Measurements from ENCODE around the gene MLNR.

MLNR gene

DNA sequence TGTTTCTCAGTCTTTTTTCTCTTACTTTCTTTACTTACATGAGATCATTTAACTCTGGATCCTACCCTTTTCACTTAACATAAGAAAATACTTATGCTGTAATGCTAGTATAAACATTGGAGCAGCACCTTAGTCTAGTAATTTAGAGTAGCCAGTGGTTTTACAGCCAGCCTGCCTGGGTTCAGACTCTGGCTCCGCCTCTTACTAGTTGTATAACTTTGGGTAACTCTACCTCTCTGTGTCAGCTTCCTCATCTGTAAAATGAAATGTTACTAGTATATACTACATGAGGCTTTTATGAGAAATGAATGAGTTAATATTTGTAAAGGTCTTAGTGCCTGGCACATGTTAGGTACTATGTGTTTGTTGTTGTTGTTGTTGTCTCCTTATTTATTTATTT, 33.2 kb downstream of the MLNR start:
- Histone ChIP-seq H3K27me3 (ENCODE audit: control insufficient read depth, low read length) (no peaks in the 10 kb centered on the region), H3K4me2 (ENCODE audit: low read length) (no peak overlapping the region), H3K9me3 (ENCODE audit: control insufficient read depth, insufficient read depth, low read length) (no peaks in the 10 kb centered on the region), H3K9me2 (replicated peaks; ENCODE audit: control insufficient read depth, low read length) (no peaks in the 10 kb centered on the region), H3K4me3 (ENCODE audit: low read length) (no peak overlapping the region), H3K4me1 (ENCODE audit: control insufficient read depth, low read length) (peaks cover 22% of the 10 kb centered on the region), H3K27ac (ENCODE audit: low read depth, low read length) (no peak overlapping the region), H3K36me3 (ENCODE audit: control insufficient read depth, low read length) (peaks cover 30% of the 10 kb centered on the region), H3K79me2 (ENCODE audit: control insufficient read depth, low read length) (peaks cover 15% of the 10 kb centered on the region), H4K20me1 (ENCODE audit: control insufficient read depth, insufficient read depth, low read depth, low read length) (no peaks in the 10 kb centered on the region), H3F3A (ENCODE audit: control insufficient read depth, insufficient read depth) (no peaks in the 10 kb centered on the region)
- TF ChIP-seq, protein P1, sequence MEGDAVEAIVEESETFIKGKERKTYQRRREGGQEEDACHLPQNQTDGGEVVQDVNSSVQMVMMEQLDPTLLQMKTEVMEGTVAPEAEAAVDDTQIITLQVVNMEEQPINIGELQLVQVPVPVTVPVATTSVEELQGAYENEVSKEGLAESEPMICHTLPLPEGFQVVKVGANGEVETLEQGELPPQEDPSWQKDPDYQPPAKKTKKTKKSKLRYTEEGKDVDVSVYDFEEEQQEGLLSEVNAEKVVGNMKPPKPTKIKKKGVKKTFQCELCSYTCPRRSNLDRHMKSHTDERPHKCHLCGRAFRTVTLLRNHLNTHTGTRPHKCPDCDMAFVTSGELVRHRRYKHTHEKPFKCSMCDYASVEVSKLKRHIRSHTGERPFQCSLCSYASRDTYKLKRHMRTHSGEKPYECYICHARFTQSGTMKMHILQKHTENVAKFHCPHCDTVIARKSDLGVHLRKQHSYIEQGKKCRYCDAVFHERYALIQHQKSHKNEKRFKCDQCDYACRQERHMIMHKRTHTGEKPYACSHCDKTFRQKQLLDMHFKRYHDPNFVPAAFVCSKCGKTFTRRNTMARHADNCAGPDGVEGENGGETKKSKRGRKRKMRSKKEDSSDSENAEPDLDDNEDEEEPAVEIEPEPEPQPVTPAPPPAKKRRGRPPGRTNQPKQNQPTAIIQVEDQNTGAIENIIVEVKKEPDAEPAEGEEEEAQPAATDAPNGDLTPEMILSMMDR (IDR thresholded peaks at IDR 0.05; ENCODE audit: low read depth, low read length, poor library complexity, severe bottlenecking), result no peak
- TF ChIP-seq EZH2phosphoT487 (IDR thresholded peaks at IDR 0.05; ENCODE audit: borderline replicate concordance, low read length), result no peak

DNA sequence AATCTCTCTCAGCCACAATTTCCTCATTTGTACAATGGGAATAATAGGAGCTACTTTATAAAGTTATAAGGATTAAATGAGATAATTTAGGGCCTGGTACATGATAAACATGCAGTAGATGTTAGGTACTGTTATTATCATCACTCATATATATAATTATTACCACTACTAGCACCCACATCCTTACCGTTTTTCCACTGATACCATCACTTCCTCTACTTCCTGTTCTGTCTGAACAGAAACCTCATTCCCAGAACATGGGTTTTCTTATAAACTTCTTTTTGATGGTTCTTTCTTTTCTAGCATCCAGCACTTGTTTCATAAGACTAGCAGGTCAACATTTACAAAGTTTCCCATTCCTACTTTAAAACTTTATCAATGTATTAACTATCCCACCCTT, 33.9 kb downstream of the MLNR start:
- H4K20me1 ChIP-seq (ENCODE audit: control insufficient read depth, insufficient read depth, low read depth, low read length), result no peaks in the 10 kb centered on the region
- H3K9me3 ChIP-seq (ENCODE audit: control insufficient read depth, insufficient read depth, low read length), result no peaks in the 10 kb centered on the region
- no peaks in the 10 kb centered on the region for H3K27me3 ChIP-seq (ENCODE audit: control insufficient read depth, low read length)
- TF ChIP-seq EZH2phosphoT487 (IDR thresholded peaks at IDR 0.05; ENCODE audit: borderline replicate concordance, low read length), result no peak
- TF ChIP-seq, protein P1 (IDR thresholded peaks at IDR 0.05; ENCODE audit: low read depth, low read length, poor library complexity, severe bottlenecking), result no peak
- H3K79me2 ChIP-seq (ENCODE audit: control insufficient read depth, low read length), result peaks cover 9% of the 10 kb centered on the region
- H3K36me3 ChIP-seq (ENCODE audit: control insufficient read depth, low read length), result peaks cover 32% of the 10 kb centered on the region
- peaks cover 15% of the 10 kb centered on the region for H3K4me1 ChIP-seq (ENCODE audit: control insufficient read depth, low read length)
- H3K27ac ChIP-seq (ENCODE audit: low read depth, low read length), result no peak overlapping the region
- H3K9me2 ChIP-seq (replicated peaks; ENCODE audit: control insufficient read depth, low read length), result no peaks in the 10 kb centered on the region
- no peak overlapping the region for H3K4me2 ChIP-seq (ENCODE audit: low read length)
- H3F3A ChIP-seq (ENCODE audit: control insufficient read depth, insufficient read depth), result no peaks in the 10 kb centered on the region
- H3K4me3 ChIP-seq (ENCODE audit: low read length), result no peak overlapping the region

DNA sequence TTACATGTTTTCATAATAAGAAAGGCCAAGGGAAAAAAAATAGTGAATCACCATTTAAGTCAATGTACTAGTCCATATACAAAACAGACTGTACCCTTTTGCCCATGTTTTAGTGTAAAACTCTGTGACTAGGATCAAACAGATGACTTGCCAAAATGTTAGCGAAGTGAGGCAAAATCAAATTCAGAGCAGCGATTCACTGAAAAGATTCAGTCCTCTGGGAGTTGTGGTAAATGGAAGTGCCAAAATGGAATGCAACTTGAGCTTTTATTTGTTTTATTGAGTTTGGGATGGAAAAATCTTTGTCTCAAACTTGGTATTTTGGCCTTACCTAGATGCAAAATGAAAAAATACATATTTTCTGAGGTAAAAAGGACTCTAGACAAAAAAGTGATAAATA, 36.7 kb downstream of the MLNR start:
- Histone ChIP-seq H3K4me1 (ENCODE audit: control insufficient read depth, low read length) (peaks cover 3% of the 10 kb centered on the region), H3K9me2 (replicated peaks; ENCODE audit: control insufficient read depth, low read length) (no peaks in the 10 kb centered on the region), H3K27ac (ENCODE audit: low read depth, low read length) (no peak overlapping the region)

More for the DNA sequence above, 36.7 kb downstream of the MLNR start:
- no peaks in the 10 kb centered on the region for H3K27me3 ChIP-seq (ENCODE audit: control insufficient read depth, low read length)
- no peak overlapping the region for H3K4me2 ChIP-seq (ENCODE audit: low read length)
- H4K20me1 ChIP-seq (ENCODE audit: control insufficient read depth, insufficient read depth, low read depth, low read length), result no peaks in the 10 kb centered on the region
- TF ChIP-seq, protein P1 (IDR thresholded peaks at IDR 0.05; ENCODE audit: low read depth, low read length, poor library complexity, severe bottlenecking), result no peak
- no peak for TF ChIP-seq EZH2phosphoT487 (IDR thresholded peaks at IDR 0.05; ENCODE audit: borderline replicate concordance, low read length)
- no peaks in the 10 kb centered on the region for H3F3A ChIP-seq (ENCODE audit: control insufficient read depth, insufficient read depth)
- no peak overlapping the region for H3K4me3 ChIP-seq (ENCODE audit: low read length)
- H3K36me3 ChIP-seq (ENCODE audit: control insufficient read depth, low read length), result peaks cover 47% of the 10 kb centered on the region
- H3K79me2 ChIP-seq (ENCODE audit: control insufficient read depth, low read length), result 0 out of 2 replicates have a peak, but pooled peaks cover 3% of the 10 kb centered on the region
- no peaks in the 10 kb centered on the region for H3K9me3 ChIP-seq (ENCODE audit: control insufficient read depth, insufficient read depth, low read length)

Data from DOHH2 (cell line).